EL (cell line): ENCODE measurements around the gene DIABLO.
"Not testable (repeated sequence)": the region's sequence is repeated elsewhere in the genome, so short reads cannot be mapped to it uniquely, and the experiment has no call there.

Experiments
- DNase-seq: peaks from one replicate; pipeline ENCODE4 v3.0.0-alpha.2; 2016

Gene DIABLO

GRCh38 chr12:122225683-122226365, at the start of gene DIABLO:
Gene DIABLO (minus strand): TSS chr12:122226052. CDS start chr12:122226014, 38 bp downstream.
- peak; percentile 99 for DNase-seq

- no peak for DNase-seq
These were observed 49.6 kb upstream of the DIABLO start for GRCh38 chr12:122275459-122275858.

- peak; percentile 97 for DNase-seq
These were observed 40.5 kb upstream of the DIABLO start, which contains the start of gene VPS33A for GRCh38 chr12:122266230-122266901. Gene VPS33A (minus strand): TSS chr12:122266494. CDS start chr12:122266408, 86 bp downstream.

- no peak for DNase-seq
These were observed 40.0 kb upstream of the DIABLO start for GRCh38 chr12:122265886-122266229.

- no peak for DNase-seq
These were observed 39.6 kb upstream of the DIABLO start for GRCh38 chr12:122265476-122265875.

- DNase-seq = not testable (repeated sequence)
These were observed 34.9 kb upstream of the DIABLO start for GRCh38 chr12:122260735-122261134.

- DNase-seq = not testable (repeated sequence)
These were observed 33.1 kb upstream of the DIABLO start for GRCh38 chr12:122258939-122259338.

GRCh38 chr12:122258462-122258861, 32.6 kb upstream of the DIABLO start:
- DNase-seq = not testable (repeated sequence)

- no peak for DNase-seq
These were observed 24.7 kb upstream of the DIABLO start for GRCh38 chr12:122250536-122250935.

- DNase-seq = no peak
These were observed 24.2 kb upstream of the DIABLO start for GRCh38 chr12:122250047-122250446.

GRCh38 chr12:122245553-122245952, 19.7 kb upstream of the DIABLO start:
- DNase-seq = no peak

- no peak for DNase-seq
These were observed 18.9 kb upstream of the DIABLO start for GRCh38 chr12:122244565-122245371.

- no peak for DNase-seq
These were observed 18.1 kb upstream of the DIABLO start for GRCh38 chr12:122243965-122244364.

- DNase-seq = no peak
These were observed 13.0 kb upstream of the DIABLO start for GRCh38 chr12:122238861-122239260.

- DNase-seq = no peak
These were observed 9.9 kb upstream of the DIABLO start for GRCh38 chr12:122235741-122236140.

- no peak for DNase-seq
These were observed 6.8 kb upstream of the DIABLO start for GRCh38 chr12:122232691-122233090.

- DNase-seq = no peak
These were observed 4.9 kb upstream of the DIABLO start for GRCh38 chr12:122230798-122231197.

GRCh38 chr12:122228092-122228491, 2.2 kb upstream of the DIABLO start:
- no peak for DNase-seq

GRCh38 chr12:122227341-122227740, 1.5 kb upstream of the DIABLO start:
- DNase-seq = no peak

- DNase-seq = no peak
These were observed 694 bp upstream of the DIABLO start for GRCh38 chr12:122226366-122227125.

GRCh38 chr12:122216445-122216844, 9.4 kb downstream of the DIABLO start:
- DNase-seq = no peak

GRCh38 chr12:122215771-122216170, 10.1 kb downstream of the DIABLO start:
- DNase-seq = peak; percentile 44
